NCI-H128 (cell line): ENCODE data around the gene TIGD4.

Experiments used
- DNase-seq: peaks from one replicate; lab custom pipeline; 2025; ENCODE audit not compliant: unreplicated experiment; lab: John Stamatoyannopoulos, UW

TIGD4 gene

DNA sequence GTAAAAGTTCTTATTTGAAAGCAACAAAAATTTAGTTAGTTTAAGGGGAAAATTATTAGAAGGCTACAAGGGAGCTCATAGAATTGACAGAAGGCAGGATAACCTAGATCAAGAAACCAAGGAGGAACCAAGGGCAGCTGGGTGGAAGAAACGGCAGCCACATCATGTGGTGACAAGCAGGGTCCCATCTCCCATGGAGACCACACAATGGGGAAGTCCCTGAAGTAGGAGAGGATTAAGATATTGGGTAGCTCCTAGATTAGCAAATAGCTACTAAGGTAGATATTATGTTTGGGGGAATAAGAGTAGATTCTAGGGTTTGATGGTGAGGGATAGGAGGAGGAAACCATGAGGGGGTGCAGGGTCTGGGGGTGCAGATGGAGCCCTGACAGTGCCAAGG is 51.7 kb downstream of the TIGD4 start:
- no peak for DNase-seq

DNA sequence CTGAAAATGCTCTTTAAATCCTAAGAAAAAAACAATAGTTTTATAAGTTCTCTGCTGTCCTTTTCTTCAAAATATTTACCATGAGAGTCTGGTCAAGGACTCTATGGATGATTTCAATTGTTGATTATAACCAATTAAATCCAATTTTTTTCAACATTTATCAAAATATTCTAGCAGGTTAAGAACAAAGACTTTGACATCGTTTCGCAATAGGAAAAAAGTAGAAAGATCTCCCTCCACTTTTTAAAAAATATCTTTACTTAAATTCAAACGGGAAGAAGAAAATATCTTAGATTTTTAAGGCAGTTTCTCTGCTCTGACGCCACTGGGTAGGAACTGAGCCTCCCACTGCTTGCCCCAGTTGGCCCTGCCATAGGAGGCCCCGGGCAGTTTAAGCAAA is 55.0 kb downstream of the TIGD4 start:
- DNase-seq, result no peak

DNA sequence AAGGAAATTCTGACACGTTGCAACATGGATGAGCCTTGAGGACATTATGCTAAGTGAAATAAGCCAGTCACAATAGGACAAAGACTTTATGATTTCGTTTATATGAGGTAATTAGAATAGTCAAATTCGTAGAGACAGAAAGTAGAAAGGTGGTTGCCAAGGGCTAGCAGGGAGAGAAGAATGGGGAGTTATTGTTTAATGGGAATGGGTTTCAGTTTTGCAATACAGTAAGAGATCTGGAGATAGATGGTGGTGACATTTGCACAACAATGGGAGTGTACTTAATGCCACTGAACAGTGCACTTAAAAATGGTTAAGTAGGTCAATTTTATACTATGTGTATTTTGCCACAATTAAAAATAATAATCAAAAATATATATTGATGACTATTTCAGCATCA is 56.3 kb downstream of the TIGD4 start:
- no peak for DNase-seq

DNA sequence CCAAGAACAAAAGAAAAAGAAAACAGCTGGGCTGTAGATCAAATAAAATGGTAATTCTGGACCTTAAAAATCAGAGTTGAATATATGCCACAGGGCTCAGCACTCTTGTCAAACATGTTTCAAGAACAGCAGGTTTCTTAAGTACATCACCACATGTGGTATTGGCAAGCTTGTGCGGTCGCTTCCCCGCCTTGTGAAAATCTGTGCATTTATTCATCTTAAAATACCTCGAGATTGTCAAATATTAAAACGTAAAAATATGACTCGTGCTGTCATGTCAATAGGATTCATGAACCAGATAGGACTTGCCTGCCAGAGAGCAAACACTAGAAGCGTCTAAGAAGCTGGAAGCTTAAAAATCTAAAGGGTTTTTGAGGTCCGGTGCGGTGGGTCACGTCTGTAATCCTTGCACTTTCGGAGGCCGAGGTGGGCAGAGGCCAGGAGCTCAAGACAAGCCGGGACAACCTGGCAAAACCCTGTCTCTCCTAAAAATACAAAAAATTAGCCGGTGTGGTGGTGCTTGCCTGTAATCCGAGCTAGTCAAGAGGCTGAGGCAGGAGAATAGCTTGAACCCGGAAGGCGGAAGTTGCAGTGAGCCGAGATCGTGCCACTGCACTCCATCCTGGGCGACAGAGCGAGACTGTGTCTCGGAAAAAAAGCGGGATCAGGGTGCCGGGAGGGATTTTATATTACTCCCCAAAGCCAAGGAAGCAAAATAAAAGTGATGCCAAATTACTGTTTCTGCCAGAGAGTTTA is 59.6 kb downstream of the TIGD4 start:
- no peak for DNase-seq
